Activated naive CD4-positive, alpha-beta T cell treated with anti-CD3 and anti-CD28 coated beads, Interleukin-2, amount 50 U/mL, for 16 hours (primary cell): Measurements from ENCODE around the gene ELL.
"Not testable (repeated sequence)": the region's sequence is repeated elsewhere in the genome, so short reads cannot be mapped to it uniquely, and the experiment has no call there.

Experiments
- DNase-seq: peaks from one replicate; pipeline ENCODE4 v3.0.0-alpha.2; 2020

The ELL gene

GRCh38 chr19:18418483-18419194, 103.2 kb downstream of the ELL start:
- DNase-seq, result no peak

GRCh38 chr19:18418029-18418482, 103.8 kb downstream of the ELL start:
- peak; percentile 52 for DNase-seq

- no peak for DNase-seq
These were observed 104.4 kb downstream of the ELL start for GRCh38 chr19:18417250-18418028.

GRCh38 chr19:18416778-18417249, 105.1 kb downstream of the ELL start:
- peak; percentile 41 for DNase-seq

- no peak for DNase-seq
These were observed 106.5 kb downstream of the ELL start for GRCh38 chr19:18415178-18415867.

- DNase-seq, result no peak
These were observed 107.2 kb downstream of the ELL start for GRCh38 chr19:18414504-18415177.

- no peak for DNase-seq
These were observed 109.1 kb downstream of the ELL start for GRCh38 chr19:18412610-18413239.

- DNase-seq, result no peak
These were observed 113.8 kb downstream of the ELL start for GRCh38 chr19:18408053-18408476.

- no peak for DNase-seq
These were observed 115.1 kb downstream of the ELL start for GRCh38 chr19:18406749-18407148.

- DNase-seq, result not testable (repeated sequence)
These were observed 116.1 kb downstream of the ELL start for GRCh38 chr19:18405754-18406153.

- not testable (repeated sequence) for DNase-seq
These were observed 119.2 kb downstream of the ELL start for GRCh38 chr19:18402455-18403248.

GRCh38 chr19:18401580-18402112, 120.2 kb downstream of the ELL start:
- no peak for DNase-seq

GRCh38 chr19:18399008-18399407, 122.9 kb downstream of the ELL start:
- no peak for DNase-seq

GRCh38 chr19:18397242-18398202, 124.3 kb downstream of the ELL start, which contains the start of gene LRRC25:
Gene LRRC25 (minus strand): TSS chr19:18397622. CDS start chr19:18396963, 659 bp downstream.
- DNase-seq, result no peak

- no peak for DNase-seq
These were observed 125.2 kb downstream of the ELL start for GRCh38 chr19:18396471-18397241.

- DNase-seq, result no peak
These were observed 128.0 kb downstream of the ELL start for GRCh38 chr19:18393836-18394235.

- DNase-seq, result no peak
These were observed 128.9 kb downstream of the ELL start for GRCh38 chr19:18392926-18393325.
